Panc1 (cell line): ENCODE measurements around the gene IMMT. TPM values are rescaled to one million over a fixed set of nuclear protein-coding genes. Genes with fewer than 3 reads are reported as not detected.

Experiments
- ATAC-seq: fragments of 200-7000 bp; cut with Tn5 transposase; 2 replicates; pipeline ENCODE4 v1.9.1; 2020; ENCODE audit warnings: mild to moderate bottlenecking, moderate library complexity
- BruUV-seq: library from RNA; stranded (reverse); fragments of 400-500 nt; replicated peaks from 2 replicates; lab custom pipeline; 2021; lab: Mats Ljungman, UMichigan
- CTCF ChIA-PET: fragments of 300-600 bp; sonication (Branson Sonifier 250); formaldehyde crosslinking; loops from one replicate; lab custom pipeline; 2022; ENCODE audit warnings: antibody characterized with exemption; lab: Charles Lee
- POLR2A ChIA-PET: fragments of 300-600 bp; sonication (Branson Sonifier 250); formaldehyde crosslinking; loops from one replicate; lab custom pipeline; 2022; ENCODE audit warnings: antibody characterized with exemption; lab: Charles Lee
- DNase-seq: peaks from one replicate; pipeline ENCODE4 v3.0.0-alpha.2; 2010; ENCODE audit warnings: low read depth, low spot score
- H3K27ac ChIP-seq: 2 replicates; pipeline ENCODE4 v1.5.1; 2011; ENCODE audit warnings: mild to moderate bottlenecking, low read length, inconsistent platforms
- H3K27me3 ChIP-seq: fragments of 200-500 bp; sonication (Bioruptor generic); 2 replicates; pipeline ENCODE4 v1.6.0; 2014; ENCODE audit warnings: low read length, inconsistent platforms; ENCODE audit not compliant: control insufficient read depth, insufficient read depth
- H3K36me3 ChIP-seq: fragments of 200-500 bp; sonication (Bioruptor generic); 2 replicates; pipeline ENCODE4 v1.5.1; 2014; ENCODE audit warnings: inconsistent platforms, mild to moderate bottlenecking, low read length, moderate library complexity; ENCODE audit not compliant: control insufficient read depth, insufficient read depth
- H3K4me1 ChIP-seq: 2 replicates; pipeline ENCODE4 v1.5.1; 2011; ENCODE audit warnings: inconsistent platforms, mild to moderate bottlenecking, low read length, moderate library complexity; ENCODE audit not compliant: control insufficient read depth, insufficient read depth
- H3K4me3 ChIP-seq, 2 experiments: 2 replicates each; pipeline ENCODE4 v1.5.1; 2011 to 2012; ENCODE audit warnings: low read depth in 2 of 2, low read length in 2 of 2, mild to moderate bottlenecking in 2 of 2, inconsistent platforms in 1 of 2, moderate library complexity in 1 of 2
- H3K9me3 ChIP-seq: fragments of 200-500 bp; sonication (Bioruptor generic); 2 replicates; pipeline ENCODE4 v1.5.1; 2014; ENCODE audit warnings: low read depth, mild to moderate bottlenecking, inconsistent platforms, low read length, moderate library complexity; ENCODE audit not compliant: control insufficient read depth, insufficient read depth
- CTCF ChIP-seq: fragments of 450-650 bp; IDR thresholded peaks from 2 replicates; pipeline ENCODE4 v1.5.1; 2017; ENCODE audit warnings: mild to moderate bottlenecking
- POLR2AphosphoS5 ChIP-seq: IDR thresholded peaks from 2 replicates; pipeline ENCODE4 v1.6.1; 2012; ENCODE audit warnings: mild to moderate bottlenecking, low read depth, low read length, moderate library complexity
- SIN3A ChIP-seq: IDR thresholded peaks from 2 replicates; pipeline ENCODE4 v1.6.1; 2012; ENCODE audit warnings: low read depth, mild to moderate bottlenecking, low read length, moderate library complexity, borderline replicate concordance; ENCODE audit not compliant: insufficient read depth
- TCF7L2 ChIP-seq: IDR thresholded peaks from 2 replicates; pipeline ENCODE4 v1.6.1; 2011; ENCODE audit warnings: mild to moderate bottlenecking, low read depth, low read length, inconsistent platforms
- in situ Hi-C: cut with HindIII; loops from 2 replicates; pipeline ENCODE4 v1.10.0; 2016; ENCODE audit warnings: low sequenced_read_pairs, low pct_unique_long_range_greater_than_20kb
- intact Hi-C: fragments of 100-400 bp; cut with micrococcal nuclease; formaldehyde crosslinking; loops from one replicate; pipeline ENCODE4 v1.10.0; 2022; ENCODE audit not compliant: unreplicated experiment
- total RNA-seq: library from RNA; stranded (reverse); gene quantifications from one replicate; pipeline ENCODE4 v1.2.1, GENCODE V29; 2021; ENCODE audit not compliant: unreplicated experiment
- TF ChIP-seq, protein P1 (sequence below), 2 experiments: IDR thresholded peaks; 2 replicates each; pipeline ENCODE4 v1.6.1; 2011 to 2012; ENCODE audit warnings: low read depth in 2 of 2, control low read depth in 1 of 2, low read length in 1 of 2, mild to moderate bottlenecking in 1 of 2, moderate library complexity in 1 of 2; ENCODE audit not compliant: insufficient read depth in 1 of 2

IMMT gene
- total RNA-seq, 1 experiment from 2014 or later: 138 TPM

DNA sequence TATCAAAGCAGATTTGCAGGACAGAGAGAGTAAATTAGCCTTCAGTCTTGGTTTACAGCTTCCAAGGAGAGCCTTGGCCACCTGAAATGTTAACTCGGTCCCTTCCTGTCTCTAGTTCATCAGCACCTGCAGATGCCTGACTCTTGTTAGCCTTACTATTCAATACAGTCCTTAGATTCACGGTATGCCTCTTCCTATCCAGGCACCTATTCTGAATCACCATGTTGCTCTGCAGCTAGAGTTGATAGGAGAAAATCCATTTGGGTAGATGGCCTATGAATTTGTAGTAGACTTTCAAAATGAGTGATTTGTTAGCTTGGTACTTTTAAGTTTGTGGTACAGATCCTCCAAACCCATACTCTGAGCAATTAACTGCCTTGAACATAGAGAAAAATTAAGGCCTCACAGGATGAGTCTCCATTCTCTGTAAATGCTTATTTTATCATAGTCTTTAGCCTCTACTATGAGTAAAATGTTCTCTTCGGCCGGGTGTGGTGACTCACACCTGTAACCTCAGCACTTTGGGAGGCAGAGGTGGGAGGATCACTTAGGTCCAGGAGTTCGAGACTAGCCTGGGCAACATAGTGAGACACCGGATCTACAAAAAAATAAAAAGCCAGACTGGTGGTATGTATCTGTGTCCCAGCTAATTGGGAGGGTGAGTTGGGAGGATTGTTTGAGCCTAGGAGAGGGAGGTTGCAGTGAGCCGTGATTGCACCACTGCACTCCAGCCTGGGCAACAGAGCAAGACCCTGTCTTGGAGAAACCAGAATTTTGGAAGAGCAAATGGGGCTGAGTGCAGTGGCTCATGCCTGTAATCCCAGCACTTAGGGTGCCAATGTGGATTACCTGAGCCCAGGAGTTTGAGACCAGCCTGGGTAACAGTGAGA lies 56.3 kb downstream of the IMMT start:
- TF ChIP-seq SIN3A (no peak), CTCF (no peak)
- TF ChIP-seq, protein P1, sequence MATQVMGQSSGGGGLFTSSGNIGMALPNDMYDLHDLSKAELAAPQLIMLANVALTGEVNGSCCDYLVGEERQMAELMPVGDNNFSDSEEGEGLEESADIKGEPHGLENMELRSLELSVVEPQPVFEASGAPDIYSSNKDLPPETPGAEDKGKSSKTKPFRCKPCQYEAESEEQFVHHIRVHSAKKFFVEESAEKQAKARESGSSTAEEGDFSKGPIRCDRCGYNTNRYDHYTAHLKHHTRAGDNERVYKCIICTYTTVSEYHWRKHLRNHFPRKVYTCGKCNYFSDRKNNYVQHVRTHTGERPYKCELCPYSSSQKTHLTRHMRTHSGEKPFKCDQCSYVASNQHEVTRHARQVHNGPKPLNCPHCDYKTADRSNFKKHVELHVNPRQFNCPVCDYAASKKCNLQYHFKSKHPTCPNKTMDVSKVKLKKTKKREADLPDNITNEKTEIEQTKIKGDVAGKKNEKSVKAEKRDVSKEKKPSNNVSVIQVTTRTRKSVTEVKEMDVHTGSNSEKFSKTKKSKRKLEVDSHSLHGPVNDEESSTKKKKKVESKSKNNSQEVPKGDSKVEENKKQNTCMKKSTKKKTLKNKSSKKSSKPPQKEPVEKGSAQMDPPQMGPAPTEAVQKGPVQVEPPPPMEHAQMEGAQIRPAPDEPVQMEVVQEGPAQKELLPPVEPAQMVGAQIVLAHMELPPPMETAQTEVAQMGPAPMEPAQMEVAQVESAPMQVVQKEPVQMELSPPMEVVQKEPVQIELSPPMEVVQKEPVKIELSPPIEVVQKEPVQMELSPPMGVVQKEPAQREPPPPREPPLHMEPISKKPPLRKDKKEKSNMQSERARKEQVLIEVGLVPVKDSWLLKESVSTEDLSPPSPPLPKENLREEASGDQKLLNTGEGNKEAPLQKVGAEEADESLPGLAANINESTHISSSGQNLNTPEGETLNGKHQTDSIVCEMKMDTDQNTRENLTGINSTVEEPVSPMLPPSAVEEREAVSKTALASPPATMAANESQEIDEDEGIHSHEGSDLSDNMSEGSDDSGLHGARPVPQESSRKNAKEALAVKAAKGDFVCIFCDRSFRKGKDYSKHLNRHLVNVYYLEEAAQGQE (IDR thresholded peaks at IDR 0.05; ENCODE audit: insufficient read depth in 1 of 2, low read depth in 2 of 2, low read length in 1 of 2): no peak
- ATAC-seq: no peak
- no peaks in the 10 kb centered on the region for H3K9me3 ChIP-seq
- H3K27me3 ChIP-seq: no peaks in the 10 kb centered on the region
- intact Hi-C loops (no loop called here), in situ Hi-C loops (no loop called here)
- H3K4me3 ChIP-seq: no peak overlapping the region
- no TSS peak for BruUV-seq
- ChIA-PET POLR2A (interaction anchor here (0.7 kb wide), 1 partner anchor 503 kb away, joined by 4 read pairs; no protein-coding TSS in a partner anchor), CTCF (interaction anchor here (0.6 kb wide), 1 partner anchor 19 kb away, joined by 3 read pairs; no protein-coding TSS in a partner anchor)
- no peak for DNase-seq
- peaks cover 53% of the 10 kb centered on the region for H3K36me3 ChIP-seq
- H3K27ac ChIP-seq: no peak overlapping the region
- no peaks in the 10 kb centered on the region for H3K4me1 ChIP-seq

- ChIA-PET CTCF (no interaction called here), POLR2A (interaction anchor here (0.6 kb wide), 1 partner anchor 304 kb away, joined by 3 read pairs; no protein-coding TSS in a partner anchor)
- H3K36me3 ChIP-seq: peaks cover 76% of the 10 kb centered on the region
- no peaks in the 10 kb centered on the region for H3K4me1 ChIP-seq
- H3K4me3 ChIP-seq: no peak overlapping the region
- ATAC-seq (no peak), DNase-seq (no peak)
- no peak overlapping the region for H3K27ac ChIP-seq
- no TSS peak for BruUV-seq
- in situ Hi-C loops (no loop called here), intact Hi-C loops (no loop called here)
- H3K27me3 ChIP-seq: no peaks in the 10 kb centered on the region
- no peaks in the 10 kb centered on the region for H3K9me3 ChIP-seq
- TF ChIP-seq, protein P1 (IDR thresholded peaks at IDR 0.05; ENCODE audit: insufficient read depth in 1 of 2, low read depth in 2 of 2, low read length in 1 of 2): no peak
- no peak for TF ChIP-seq CTCF
- no peak for TF ChIP-seq POLR2AphosphoS5
- TF ChIP-seq SIN3A: no peak
- no peak for TF ChIP-seq TCF7L2
Observed at GRCh38 chr2:86136141-86136540, 59.1 kb downstream of the IMMT start.
